T47D (cell line): Measurements from ENCODE around the gene COQ10A.
"Not testable (repeated sequence)": the region's sequence is repeated elsewhere in the genome, so short reads cannot be mapped to it uniquely, and the experiment has no call there.

Experiments used
- DNase-seq, 2 experiments: peaks; one replicate each; pipeline versions ENCODE4 v3.0.0 to v3.0.0-alpha.2; 2011 to 2012; ENCODE audit warnings: low read depth in 1 of 2, low spot score in 1 of 2
- JUND ChIP-seq: IDR thresholded peaks from 2 replicates; pipeline ENCODE4 v1.6.1; 2012; ENCODE audit warnings: low read depth
- in situ Hi-C: cut with HindIII; loops from 2 replicates; pipeline ENCODE4 v1.10.0; 2016; ENCODE audit warnings: low sequenced_read_pairs, low pct_unique_long_range_greater_than_20kb

The COQ10A gene

DNA sequence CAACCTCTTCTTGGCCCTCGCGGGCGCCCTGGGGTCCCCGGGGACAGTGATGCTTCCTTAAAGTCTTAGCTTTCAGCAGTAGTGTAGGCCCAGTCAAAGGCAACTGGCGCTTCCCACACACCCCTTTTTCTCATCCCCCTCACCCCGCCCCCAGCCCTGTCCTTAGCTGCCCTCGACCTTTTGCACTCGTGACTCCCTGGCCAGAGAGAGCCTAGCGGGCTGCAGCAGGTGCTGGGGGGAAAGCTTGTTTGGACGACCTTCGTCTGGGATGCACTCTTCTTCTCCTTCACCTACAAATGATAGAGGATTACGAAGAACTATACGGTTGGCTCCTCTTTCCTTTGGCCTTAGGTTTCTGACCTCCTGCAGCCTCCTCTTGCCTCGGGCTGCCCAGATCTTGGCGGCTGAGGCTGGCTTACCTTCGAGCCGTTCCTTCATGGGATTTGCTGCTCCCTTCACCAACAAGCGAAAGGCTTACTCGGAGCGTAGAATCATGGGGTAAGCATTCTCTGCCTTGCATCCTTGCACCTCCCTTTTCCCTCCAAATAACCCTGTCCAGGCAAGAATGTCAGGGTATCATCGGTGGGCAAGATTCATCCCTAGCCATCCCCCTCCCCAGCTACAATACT lies 815 bp downstream of the COQ10A start:
- no peak for DNase-seq
- in situ Hi-C loops, result no loop called here
- TF ChIP-seq JUND, result no peak

DNA sequence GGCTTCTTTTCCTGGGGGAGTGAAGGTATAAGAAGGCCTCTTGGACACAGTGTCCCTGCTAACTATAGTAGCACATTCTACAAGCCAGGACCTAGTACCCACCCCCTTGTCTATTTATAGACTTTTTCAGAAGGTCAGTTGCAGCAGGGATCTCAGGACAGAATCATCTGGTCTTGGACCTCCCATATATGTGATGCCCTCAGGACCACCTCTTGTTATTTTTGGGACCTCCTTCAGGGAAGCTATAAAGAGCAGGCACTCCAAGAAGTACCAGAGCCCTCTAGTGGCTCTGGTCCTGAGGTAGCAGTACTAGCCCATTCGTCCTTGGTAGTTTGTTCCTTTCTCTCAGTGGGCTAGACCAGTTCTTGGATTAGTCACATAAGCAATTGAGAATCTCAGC lies 4.3 kb downstream of the COQ10A start:
- TF ChIP-seq JUND, result no peak
- DNase-seq, result peak; percentile 51 to 53
- in situ Hi-C loops, result no loop called here

- DNase-seq, in situ Hi-C loops: not testable (repeated sequence)
Measured at GRCh38 chr12:56272468-56272867, 5.7 kb downstream of the COQ10A start.

DNA sequence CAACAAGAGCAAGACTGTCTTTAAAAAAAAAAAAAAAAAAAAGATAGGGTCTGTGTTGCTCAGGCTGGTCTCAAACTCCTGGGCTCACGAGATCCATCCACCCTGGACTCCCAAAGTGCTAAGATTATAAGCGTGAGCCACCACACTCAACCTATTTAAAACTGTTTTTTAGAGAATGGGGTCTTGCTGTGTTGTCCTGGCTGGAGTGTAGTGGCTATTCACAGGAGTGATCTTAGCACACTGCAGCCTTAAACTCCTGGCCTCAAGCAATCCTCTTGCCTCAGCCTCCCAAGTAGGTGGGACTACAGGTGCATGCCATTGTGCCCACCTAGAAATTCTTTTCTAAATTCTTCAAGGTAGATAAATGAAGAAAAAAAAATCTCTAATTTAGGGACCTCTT lies 7.6 kb downstream of the COQ10A start:
- no peak for DNase-seq
- in situ Hi-C loops, result no loop called here
- no peak for TF ChIP-seq JUND

DNA sequence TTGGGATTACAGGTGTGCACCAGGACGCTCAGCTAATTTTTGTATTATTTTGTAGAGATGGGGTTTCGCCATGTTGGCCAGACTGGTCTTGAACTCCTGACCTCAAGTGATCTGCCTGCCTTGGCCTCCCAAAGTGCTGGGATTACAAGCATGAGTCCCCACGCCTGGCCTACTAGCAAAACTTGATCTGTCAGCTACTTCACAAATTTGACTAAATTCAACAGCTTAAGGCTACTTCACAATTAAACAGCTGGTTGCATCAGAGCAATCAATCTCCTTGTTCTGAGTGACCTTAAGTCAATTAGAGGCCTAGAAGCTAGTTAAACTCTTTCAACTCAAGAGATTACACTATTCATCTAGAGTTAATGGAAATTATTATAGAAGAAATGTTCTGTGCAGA lies 12.2 kb downstream of the COQ10A start:
- no peak for DNase-seq
- in situ Hi-C loops, result no loop called here
- TF ChIP-seq JUND, result no peak

DNA sequence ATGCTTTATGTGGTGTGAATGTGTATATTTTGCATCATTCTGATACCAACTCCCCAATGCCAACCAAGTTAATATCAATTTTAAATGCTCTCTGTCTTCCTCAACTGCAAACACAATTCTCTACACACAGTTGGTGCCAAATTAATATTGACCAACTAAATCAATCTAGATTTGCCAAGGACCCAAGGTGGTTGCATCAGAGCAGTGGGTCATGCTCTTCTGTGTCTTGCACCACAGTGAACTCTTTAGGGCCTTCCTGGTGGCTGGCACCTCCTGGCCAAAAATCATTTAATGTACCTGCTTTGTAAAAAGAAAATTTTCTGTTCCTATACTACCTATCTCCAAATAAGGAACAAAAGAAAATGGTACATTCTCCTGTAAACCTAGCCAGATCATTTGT lies 14.1 kb downstream of the COQ10A start:
- DNase-seq, result no peak
- in situ Hi-C loops, result no loop called here
- no peak for TF ChIP-seq JUND

DNA sequence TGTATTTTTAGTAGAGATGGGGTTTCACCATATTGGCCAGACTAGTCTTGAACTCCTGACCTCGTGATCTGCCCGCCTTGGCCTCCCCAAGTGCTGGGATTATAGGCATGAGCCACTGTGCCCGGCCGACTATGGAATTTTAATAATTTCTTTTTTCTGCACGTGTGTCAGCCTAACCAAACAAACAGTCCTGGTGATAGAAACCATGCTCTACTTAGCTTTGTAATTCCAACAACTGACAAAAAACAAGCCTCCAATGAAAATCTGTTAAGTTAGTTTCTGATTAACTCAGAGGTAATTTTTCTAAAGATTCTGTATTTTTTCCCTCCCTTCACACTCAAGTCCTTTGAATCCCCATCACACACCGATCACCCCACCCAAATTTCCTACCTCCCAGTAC lies 15.3 kb downstream of the COQ10A start:
- no peak for TF ChIP-seq JUND
- DNase-seq, result no peak
- in situ Hi-C loops, result no loop called here

DNA sequence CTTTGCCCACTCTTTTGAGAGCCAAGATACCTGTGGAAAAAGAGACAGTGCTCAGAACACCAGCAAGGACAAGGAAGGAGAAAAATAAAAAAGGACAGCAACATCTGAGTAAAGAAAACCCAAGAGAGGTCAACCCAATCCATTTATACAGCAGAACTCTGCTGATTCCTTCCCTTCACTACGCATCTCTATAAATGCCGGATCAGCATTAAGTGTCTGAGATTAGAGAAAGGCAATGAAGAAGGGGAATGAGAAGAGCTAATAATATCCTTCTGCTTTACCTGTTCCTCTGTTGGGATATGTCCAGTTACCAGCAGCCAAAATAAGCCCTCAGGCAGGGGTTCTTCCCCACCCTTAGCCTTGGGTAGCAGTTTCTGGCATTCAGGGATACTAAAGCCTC lies 15.8 kb downstream of the COQ10A start:
- DNase-seq, result no peak
- TF ChIP-seq JUND, result no peak
- in situ Hi-C loops, result no loop called here

DNA sequence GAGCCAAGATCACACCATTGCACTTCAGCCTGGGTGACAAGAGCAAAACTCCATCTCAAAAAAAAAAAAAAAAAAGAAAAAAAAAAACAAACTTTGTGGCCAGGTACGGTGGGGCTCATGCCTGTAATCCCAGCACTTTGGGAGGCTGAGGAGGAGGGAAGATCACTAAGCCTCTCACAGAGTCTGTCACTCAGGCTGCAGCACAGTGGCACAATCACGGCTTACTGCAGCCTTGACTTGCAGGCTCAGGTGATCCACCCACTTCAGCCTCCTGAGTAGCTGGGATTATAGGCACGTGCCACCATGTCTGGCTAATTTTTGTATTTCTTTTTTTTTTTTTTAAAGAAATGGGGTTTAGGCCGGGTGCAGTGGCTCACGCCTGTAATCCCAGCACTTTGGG lies 17.5 kb downstream of the COQ10A start:
- in situ Hi-C loops, DNase-seq: not testable (repeated sequence)

DNA sequence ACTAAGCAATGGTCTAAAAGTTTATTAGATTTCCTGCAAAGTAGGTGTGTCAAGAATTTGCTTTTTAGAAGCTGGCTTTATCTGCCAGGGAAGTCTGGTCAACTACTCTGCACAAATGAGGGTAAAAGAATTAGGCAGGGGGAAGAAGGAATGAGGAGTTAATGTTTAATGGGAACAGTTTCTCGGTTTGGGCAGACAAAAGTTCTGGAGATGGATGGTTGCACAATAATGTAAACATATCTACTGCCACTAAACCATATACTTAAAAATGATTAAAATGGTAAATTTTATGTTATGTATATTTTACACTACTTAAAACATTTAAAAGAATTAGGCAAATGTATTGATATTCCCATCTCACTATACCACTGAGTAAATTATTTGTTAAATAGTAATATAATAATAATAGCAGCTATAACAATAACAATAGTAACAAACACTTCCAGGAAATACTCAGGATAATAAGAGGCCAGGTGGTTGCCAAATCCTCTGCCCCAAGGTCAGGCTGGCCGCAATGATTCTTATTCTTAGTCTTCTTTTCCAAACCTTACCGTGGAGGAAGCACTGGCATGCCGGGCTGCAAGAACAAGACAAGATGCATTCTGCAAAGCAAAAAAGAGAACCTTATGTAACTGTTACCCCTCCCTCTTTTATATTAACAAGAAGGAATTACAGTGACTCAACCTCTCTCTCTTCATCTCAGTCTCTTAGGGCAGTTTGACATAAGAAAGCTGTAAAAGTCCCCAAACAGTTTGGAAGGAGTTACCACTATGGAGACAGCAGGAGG lies 19.5 kb downstream of the COQ10A start:
- DNase-seq, result no peak
- in situ Hi-C loops, result no loop called here
- TF ChIP-seq JUND, result no peak

DNA sequence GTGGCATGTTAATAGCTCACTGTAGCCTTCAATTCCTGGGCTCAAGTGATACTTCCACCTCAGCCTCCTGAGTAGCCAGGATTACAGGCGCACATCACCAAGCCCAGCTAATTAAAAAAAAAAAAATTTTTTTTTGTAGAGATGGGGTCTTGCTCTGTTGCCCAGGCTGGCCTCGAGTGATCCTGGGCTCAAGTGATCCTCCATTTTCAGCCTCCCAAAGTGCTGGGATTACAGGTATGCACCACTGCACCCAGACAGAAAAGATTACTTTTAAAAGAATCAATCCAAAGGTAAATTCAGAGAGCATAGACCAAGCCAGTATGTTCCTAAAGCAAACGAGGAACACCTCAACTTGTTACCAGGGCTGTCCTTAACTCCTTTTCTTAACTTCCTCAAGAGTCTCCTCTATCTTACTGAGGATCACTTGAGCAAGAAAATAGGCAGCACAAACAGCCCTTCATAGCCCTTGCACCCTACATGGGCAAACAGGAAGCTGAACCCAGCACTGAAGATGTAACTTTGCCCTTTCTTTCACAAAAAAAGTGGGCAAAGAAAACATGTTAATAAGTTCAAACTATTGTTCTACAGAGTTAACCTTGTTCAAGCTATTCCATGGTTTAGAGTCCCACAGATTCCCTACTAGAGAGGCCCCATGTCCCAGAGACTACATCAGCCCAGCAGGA lies 22.1 kb downstream of the COQ10A start:
- TF ChIP-seq JUND, result no peak
- in situ Hi-C loops, result no loop called here
- peak in 1 of 2 experiments; percentile 30 for DNase-seq

- in situ Hi-C loops, result no loop called here
- TF ChIP-seq JUND, result no peak
- DNase-seq, result peak in 1 of 2 experiments; percentile 25
Measured at GRCh38 chr12:56293795-56294194, 27.1 kb downstream of the COQ10A start.

DNA sequence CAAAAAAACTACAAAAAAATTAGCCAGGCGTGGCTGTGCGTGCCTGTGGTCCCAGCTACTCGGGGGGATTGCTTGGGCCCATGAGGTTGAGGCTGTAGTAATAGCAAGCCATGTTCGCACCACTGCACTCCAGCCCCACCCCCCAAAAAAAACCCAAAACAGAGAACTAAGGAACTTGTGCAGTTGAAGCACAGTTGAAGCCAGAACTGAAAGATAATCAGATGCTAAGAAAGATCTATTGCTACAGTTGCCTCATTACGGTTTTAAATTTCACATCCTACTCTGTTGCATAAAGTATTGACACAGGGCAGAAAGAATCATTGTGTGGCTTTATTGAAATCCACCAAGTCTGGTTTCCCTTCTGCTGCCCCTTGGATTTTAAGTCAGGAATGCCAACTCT lies 29.6 kb downstream of the COQ10A start:
- no peak for DNase-seq
- no peak for TF ChIP-seq JUND
- in situ Hi-C loops, result no loop called here
